Neutrophil (primary cell): ENCODE data around the gene TLE2.

Source experiments
- H3K27ac ChIP-seq: fragments of 200-600 bp; sonication (generic); 2 replicates; pipeline ENCODE4 v1.5.1; 2016; ENCODE audit warnings: mild to moderate bottlenecking, moderate library complexity
- H3K27me3 ChIP-seq: fragments of 200-600 bp; sonication (generic); 2 replicates; pipeline ENCODE4 v1.6.0; 2016; ENCODE audit warnings: mild to moderate bottlenecking
- H3K36me3 ChIP-seq: fragments of 200-600 bp; sonication (generic); 2 replicates; pipeline ENCODE4 v1.5.1; 2017
- H3K4me1 ChIP-seq, 2 experiments: fragments of 200-600 bp in 1 of 2; sonication (generic) in 1 of 2; 1 replicate in 1 of 2; 2 replicates in 1 of 2; pipeline versions ENCODE4 v1.5.1 to v1.6.1; 2013 to 2016; ENCODE audit warnings: low read depth in 1 of 2, low read length in 1 of 2, mild to moderate bottlenecking in 1 of 2, moderate library complexity in 1 of 2; ENCODE audit not compliant: control insufficient read depth in 1 of 2, insufficient read depth in 1 of 2
- H3K4me3 ChIP-seq, 2 experiments: fragments of 200-600 bp in 1 of 2; sonication (generic) in 1 of 2; 1 replicate in 1 of 2; 2 replicates in 1 of 2; pipeline ENCODE4 v1.5.1; 2013 to 2016; ENCODE audit warnings: low read depth in 1 of 2, low read length in 1 of 2, mild to moderate bottlenecking in 1 of 2, moderate library complexity in 1 of 2
- H3K9me3 ChIP-seq: fragments of 200-600 bp; sonication (generic); 2 replicates; pipeline ENCODE4 v1.5.1; 2016
- TF ChIP-seq, protein P1 (sequence below): fragments of 200-600 bp; sonication (generic); IDR thresholded peaks from 2 replicates; pipeline ENCODE4 v1.5.1; 2016; ENCODE audit warnings: antibody characterized with exemption

TLE2 gene

DNA sequence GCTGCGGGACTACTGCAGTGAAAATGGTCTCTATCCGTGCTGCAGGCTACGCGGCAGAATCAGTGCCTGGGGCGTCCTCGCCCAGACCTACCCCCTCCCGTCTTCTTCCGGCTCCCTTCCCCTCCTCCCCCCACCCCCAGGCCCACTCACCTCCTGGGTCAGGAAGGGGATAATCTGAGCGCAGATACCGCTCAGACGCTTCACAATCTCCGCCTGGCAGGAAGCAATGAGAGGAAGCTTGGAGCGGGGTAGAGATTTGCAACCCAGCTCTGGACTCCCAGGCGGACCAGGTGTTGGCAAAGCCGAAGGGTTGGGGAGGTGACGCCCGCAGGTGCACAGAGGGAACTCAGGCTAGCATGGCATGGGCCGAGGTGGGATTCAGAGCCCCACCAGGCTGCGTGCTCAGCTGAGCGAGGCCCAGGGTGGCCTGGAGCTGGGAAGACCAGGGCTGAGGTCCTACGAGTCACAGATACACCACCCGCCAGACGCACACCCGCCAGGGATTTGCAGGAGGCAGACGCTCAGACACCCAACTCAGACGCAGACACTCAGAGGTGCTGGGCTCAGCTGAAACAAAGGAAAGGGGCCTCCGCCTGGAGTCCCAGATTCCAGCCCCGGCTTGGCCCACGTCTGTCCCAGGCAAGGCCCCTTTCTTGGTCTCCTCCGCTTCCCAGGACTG is 4.1 kb downstream of the TLE2 start:
- Histone ChIP-seq H3K27me3 (peaks cover 82% of the 10 kb centered on the region), H3K4me3 (no peak overlapping the region), H3K9me3 (no peaks in the 10 kb centered on the region), H3K4me1 (peaks cover 0 to 4% of the 10 kb centered on the region in 2 experiments), H3K36me3 (no peaks in the 10 kb centered on the region), H3K27ac (no peak overlapping the region)
- TF ChIP-seq, protein P1, sequence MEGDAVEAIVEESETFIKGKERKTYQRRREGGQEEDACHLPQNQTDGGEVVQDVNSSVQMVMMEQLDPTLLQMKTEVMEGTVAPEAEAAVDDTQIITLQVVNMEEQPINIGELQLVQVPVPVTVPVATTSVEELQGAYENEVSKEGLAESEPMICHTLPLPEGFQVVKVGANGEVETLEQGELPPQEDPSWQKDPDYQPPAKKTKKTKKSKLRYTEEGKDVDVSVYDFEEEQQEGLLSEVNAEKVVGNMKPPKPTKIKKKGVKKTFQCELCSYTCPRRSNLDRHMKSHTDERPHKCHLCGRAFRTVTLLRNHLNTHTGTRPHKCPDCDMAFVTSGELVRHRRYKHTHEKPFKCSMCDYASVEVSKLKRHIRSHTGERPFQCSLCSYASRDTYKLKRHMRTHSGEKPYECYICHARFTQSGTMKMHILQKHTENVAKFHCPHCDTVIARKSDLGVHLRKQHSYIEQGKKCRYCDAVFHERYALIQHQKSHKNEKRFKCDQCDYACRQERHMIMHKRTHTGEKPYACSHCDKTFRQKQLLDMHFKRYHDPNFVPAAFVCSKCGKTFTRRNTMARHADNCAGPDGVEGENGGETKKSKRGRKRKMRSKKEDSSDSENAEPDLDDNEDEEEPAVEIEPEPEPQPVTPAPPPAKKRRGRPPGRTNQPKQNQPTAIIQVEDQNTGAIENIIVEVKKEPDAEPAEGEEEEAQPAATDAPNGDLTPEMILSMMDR = no peak

DNA sequence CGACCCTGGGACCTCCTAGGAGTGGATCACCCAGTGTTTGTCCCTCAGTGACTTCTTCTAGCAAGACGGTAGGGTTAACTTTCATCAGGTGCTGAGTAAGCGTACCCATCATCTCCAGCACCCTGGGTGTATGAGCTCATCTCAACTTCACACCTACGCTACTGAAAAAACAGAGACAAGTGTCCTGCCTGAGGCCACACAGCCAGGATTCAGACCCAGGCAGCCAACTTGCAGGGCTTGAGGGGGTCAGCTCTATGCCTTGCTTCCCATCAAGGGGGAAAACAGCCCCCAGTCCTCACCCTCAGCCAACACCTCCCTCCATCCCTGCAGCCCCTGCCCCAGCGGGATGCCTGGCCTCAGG is 4.6 kb downstream of the TLE2 start:
- Histone ChIP-seq H3K36me3 (no peaks in the 10 kb centered on the region), H3K27me3 (peaks cover 77% of the 10 kb centered on the region)

DNA sequence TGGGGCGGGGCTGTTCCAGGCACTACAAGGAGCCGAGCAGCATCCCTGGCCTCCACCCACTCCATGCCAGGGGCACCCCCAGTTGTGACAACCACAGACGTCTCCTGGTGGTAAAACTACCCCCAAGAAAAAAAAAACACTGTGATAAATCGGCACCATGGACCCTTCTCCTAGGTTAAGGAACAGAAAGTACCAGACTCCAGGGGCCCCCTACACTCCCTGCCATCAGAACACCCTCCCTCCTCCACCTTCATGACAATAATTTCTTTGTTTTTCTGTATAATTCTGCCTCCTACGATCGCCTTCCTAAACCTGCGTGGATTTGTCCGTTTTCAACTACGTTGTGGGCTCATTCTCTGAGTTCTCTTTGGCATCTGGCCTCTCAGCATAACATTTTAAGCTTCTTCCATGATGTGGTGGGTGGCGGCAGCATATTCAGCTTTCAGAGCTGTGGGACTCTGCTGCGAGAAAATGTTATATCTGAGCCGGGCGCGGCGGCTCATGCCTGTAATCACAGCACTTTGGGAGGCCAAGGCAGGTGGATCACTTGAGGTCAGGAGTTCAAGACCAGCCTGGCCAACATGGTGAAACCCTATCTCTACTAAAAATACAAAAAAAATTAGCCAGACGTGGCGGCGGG is 8.6 kb downstream of the TLE2 start:
- H3K27ac ChIP-seq = no peak overlapping the region
- H3K27me3 ChIP-seq = peaks cover 39% of the 10 kb centered on the region
- H3K4me3 ChIP-seq = no peak overlapping the region
- no peaks in the 10 kb centered on the region for H3K4me1 ChIP-seq
- no peaks in the 10 kb centered on the region for H3K36me3 ChIP-seq
- TF ChIP-seq, protein P1 = no peak
- H3K9me3 ChIP-seq = no peaks in the 10 kb centered on the region

More for the DNA sequence above, 4.6 kb downstream of the TLE2 start:
- no peak overlapping the region for H3K4me3 ChIP-seq
- TF ChIP-seq, protein P1 = no peak
- peaks cover 0 to 4% of the 10 kb centered on the region in 2 experiments for H3K4me1 ChIP-seq
- no peak overlapping the region for H3K27ac ChIP-seq
- H3K9me3 ChIP-seq = no peaks in the 10 kb centered on the region

DNA sequence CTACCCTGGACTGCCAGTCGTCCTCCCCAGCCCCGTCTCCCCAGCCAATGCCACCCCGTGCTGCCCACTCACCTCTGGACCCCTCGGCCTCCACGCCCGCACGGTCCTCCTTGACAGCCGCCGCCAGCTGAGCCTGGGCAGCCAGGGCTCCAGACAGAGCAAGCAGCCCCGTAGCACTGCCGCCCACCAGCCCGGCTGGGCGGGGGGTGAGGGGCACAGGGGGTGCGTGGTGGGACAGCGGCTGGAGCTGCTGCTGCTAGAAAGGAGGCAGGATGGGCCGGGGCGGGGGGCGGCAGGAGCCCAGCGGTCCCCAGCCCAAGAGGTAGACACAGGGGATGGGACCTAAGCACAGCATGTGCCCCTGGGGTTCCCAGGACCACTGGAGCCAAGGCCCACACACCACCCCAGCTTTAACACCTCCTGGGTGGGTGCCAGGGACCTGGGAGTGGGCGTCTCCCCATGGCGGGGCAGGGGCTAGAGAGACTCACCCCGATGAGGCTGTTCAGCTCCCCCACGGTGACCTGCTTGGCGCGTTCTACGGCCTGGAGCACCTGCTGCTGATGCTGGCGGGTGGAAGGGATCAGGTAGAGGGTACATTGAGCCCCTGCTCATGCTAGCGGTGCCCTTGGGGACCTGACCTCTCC is 9.7 kb downstream of the TLE2 start:
- Histone ChIP-seq H3K27me3 (peaks cover 28% of the 10 kb centered on the region), H3K36me3 (no peaks in the 10 kb centered on the region), H3K9me3 (no peaks in the 10 kb centered on the region), H3K4me3 (no peak overlapping the region), H3K4me1 (no peaks in the 10 kb centered on the region), H3K27ac (no peak overlapping the region)
- TF ChIP-seq, protein P1 = no peak

DNA sequence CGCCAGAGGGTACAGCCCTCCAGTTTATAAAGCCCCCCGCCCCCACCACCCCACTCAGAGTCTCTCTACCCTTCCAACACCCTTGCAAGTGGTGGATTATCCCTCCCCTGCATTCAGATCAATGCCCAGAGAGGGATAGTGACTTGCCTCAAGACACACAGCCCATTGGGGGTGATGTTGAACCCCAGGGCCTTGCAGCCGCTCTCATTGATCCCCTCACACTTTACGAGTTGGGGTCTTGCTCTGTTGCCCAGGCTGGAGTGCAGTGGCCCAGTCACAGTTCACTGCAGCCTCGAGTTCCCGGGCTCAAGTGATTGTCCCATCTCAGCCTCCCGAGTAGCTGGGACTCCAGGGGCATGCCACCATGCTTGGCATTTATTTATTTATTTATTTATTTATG is 11.2 kb downstream of the TLE2 start:
- peaks cover 13% of the 10 kb centered on the region for H3K27me3 ChIP-seq
- no peak overlapping the region for H3K4me3 ChIP-seq

More for the DNA sequence above, 11.2 kb downstream of the TLE2 start:
- H3K9me3 ChIP-seq = no peaks in the 10 kb centered on the region
- no peaks in the 10 kb centered on the region for H3K36me3 ChIP-seq
- no peaks in the 10 kb centered on the region for H3K4me1 ChIP-seq
- TF ChIP-seq, protein P1 = no peak
- no peak overlapping the region for H3K27ac ChIP-seq
